Right ventricle myocardium superior (tissue), 1 donor: ENCODE data around the gene PPFIBP2. TPM values are rescaled to one million over a fixed set of nuclear protein-coding genes. Genes with fewer than 3 reads are reported as not detected.

Experiments
- ATAC-seq: fragments of 200-7000 bp; cut with Tn5 transposase; one replicate; pipeline ENCODE4 v1.9.1; 2020; ENCODE audit warnings: mild to moderate bottlenecking; ENCODE audit not compliant: poor library complexity
- DNase-seq: peaks from one replicate; pipeline ENCODE4 v3.0.0-alpha.2; 2020
- intact Hi-C: fragments of 100-400 bp; cut with DNase I; formaldehyde crosslinking; loops from one replicate; pipeline ENCODE4 v1.11.2; 2022
- total RNA-seq: library from RNA; stranded (reverse); fragmentation: NEBNext Ultra II Directional; extraction: Animal tissue kit (Norgen Biotek cat#: 25700); gene quantifications from one replicate; pipeline ENCODE4 v1.2.1, GENCODE V29; 2021
- donor health status: DM: no; HTN: yes; CAD: no; lungs with severe emphysema.

PPFIBP2 gene
- total RNA-seq, 1 donor from 2014 or later: 26.5 TPM

- intact Hi-C loops: no loop called here
- no peak for DNase-seq
- ATAC-seq: no peak
These were observed 6.5 kb downstream of the PPFIBP2 start for GRCh38 chr11:7520011-7520942.

GRCh38 chr11:7520981-7521487 is 7.2 kb downstream of the PPFIBP2 start:
- no peak for DNase-seq
- ATAC-seq: peak; percentile 35
- intact Hi-C loops: no loop called here

GRCh38 chr11:7522121-7522520 is 8.3 kb downstream of the PPFIBP2 start:
- ATAC-seq (no peak), DNase-seq (no peak)

GRCh38 chr11:7522546-7522945 is 8.7 kb downstream of the PPFIBP2 start:
- intact Hi-C loops: no loop called here
- DNase-seq (no peak), ATAC-seq (no peak)

More at GRCh38 chr11:7522121-7522520, 8.3 kb downstream of the PPFIBP2 start:
- intact Hi-C loops: no loop called here

GRCh38 chr11:7523416-7524210 is 9.8 kb downstream of the PPFIBP2 start:
- intact Hi-C loops: no loop called here
- peak; percentile 42 for ATAC-seq
- DNase-seq: no peak

- no peak for ATAC-seq
- DNase-seq: no peak
- intact Hi-C loops: no loop called here
These were observed 10.8 kb downstream of the PPFIBP2 start for GRCh38 chr11:7524462-7525235.

- no peak for ATAC-seq
- intact Hi-C loops: no loop called here
- no peak for DNase-seq
These were observed 11.6 kb downstream of the PPFIBP2 start for GRCh38 chr11:7525424-7525823.

- DNase-seq (no peak), ATAC-seq (no peak)
- intact Hi-C loops: no loop called here
These were observed 13.2 kb downstream of the PPFIBP2 start for GRCh38 chr11:7527029-7527428.

- DNase-seq (no peak), ATAC-seq (no peak)
- intact Hi-C loops: no loop called here
These were observed 14.8 kb downstream of the PPFIBP2 start for GRCh38 chr11:7528514-7529049.

- intact Hi-C loops: no loop called here
- ATAC-seq: no peak
- DNase-seq: no peak
These were observed 16.3 kb downstream of the PPFIBP2 start for GRCh38 chr11:7530013-7530640.

GRCh38 chr11:7531011-7531410 is 17.2 kb downstream of the PPFIBP2 start:
- no peak for DNase-seq
- no peak for ATAC-seq
- intact Hi-C loops: no loop called here

GRCh38 chr11:7532405-7533145 is 18.8 kb downstream of the PPFIBP2 start:
- DNase-seq (no peak), ATAC-seq (no peak)
- intact Hi-C loops: no loop called here

- intact Hi-C loops: no loop called here
- no peak for DNase-seq
- no peak for ATAC-seq
These were observed 19.6 kb downstream of the PPFIBP2 start for GRCh38 chr11:7533199-7534041.

- ATAC-seq: no peak
- intact Hi-C loops: no loop called here
These were observed 20.2 kb downstream of the PPFIBP2 start for GRCh38 chr11:7534042-7534378.

GRCh38 chr11:7536100-7536499 is 22.3 kb downstream of the PPFIBP2 start:
- intact Hi-C loops: no loop called here
- ATAC-seq (peak; percentile 32), DNase-seq (no peak)

More at GRCh38 chr11:7534042-7534378, 20.2 kb downstream of the PPFIBP2 start:
- no peak for DNase-seq

GRCh38 chr11:7537265-7537664 is 23.5 kb downstream of the PPFIBP2 start:
- no peak for DNase-seq
- ATAC-seq: no peak
- intact Hi-C loops: no loop called here

- ATAC-seq: peak; percentile 56
These were observed 24.2 kb downstream of the PPFIBP2 start for GRCh38 chr11:7538031-7538430.

More at GRCh38 chr11:7538031-7538430, 24.2 kb downstream of the PPFIBP2 start:
- intact Hi-C loops: no loop called here
- DNase-seq: peak; percentile 56
